DND-41 (cell line): ENCODE measurements around the gene ATP6V0A1.
"Not testable (repeated sequence)": the region's sequence is repeated elsewhere in the genome, so short reads cannot be mapped to it uniquely, and the experiment has no call there.

Experiments
- ATAC-seq: fragments of 200-7000 bp; cut with Tn5 transposase; 3 replicates; pipeline ENCODE4 v1.9.1; 2021; ENCODE audit warnings: low read depth; ENCODE audit not compliant: insufficient read depth
- DNase-seq: peaks from one replicate; pipeline ENCODE4 v3.0.0-alpha.2; 2020
- H2AFZ ChIP-seq: 2 replicates; pipeline ENCODE4 v1.6.0; 2012; ENCODE audit warnings: low read depth, low read length
- H3K27ac ChIP-seq: 2 replicates; pipeline ENCODE4 v1.5.1; 2012; ENCODE audit warnings: low read length, inconsistent platforms
- H3K27me3 ChIP-seq: fragments of 200-600 bp; sonication (generic); 2 replicates; pipeline ENCODE4 v1.6.0; 2012; ENCODE audit warnings: low read length, mild to moderate bottlenecking, inconsistent platforms; ENCODE audit not compliant: insufficient read depth, poor library complexity
- H3K36me3 ChIP-seq: 2 replicates; pipeline ENCODE4 v1.5.1; 2012; ENCODE audit warnings: low read length, inconsistent platforms; ENCODE audit not compliant: insufficient read depth
- H3K4me1 ChIP-seq: 2 replicates; pipeline ENCODE4 v1.5.1; 2012; ENCODE audit warnings: mild to moderate bottlenecking, low read length; ENCODE audit not compliant: insufficient read depth
- H3K4me2 ChIP-seq: 2 replicates; pipeline ENCODE4 v1.6.0; 2012; ENCODE audit warnings: mild to moderate bottlenecking, moderate library complexity, low read length, inconsistent platforms; ENCODE audit not compliant: insufficient read depth
- H3K4me3 ChIP-seq, 2 experiments: fragments of 200-600 bp in 1 of 2; shearing (Covaris generic) in 1 of 2; 2 replicates each; pipeline ENCODE4 v1.5.1; 2012 to 2016; ENCODE audit warnings: inconsistent platforms in 2 of 2, low read length in 2 of 2, mild to moderate bottlenecking in 2 of 2, low read depth in 1 of 2, moderate library complexity in 1 of 2
- H3K79me2 ChIP-seq: 2 replicates; pipeline ENCODE4 v1.6.0; 2012; ENCODE audit warnings: low read length, inconsistent platforms; ENCODE audit not compliant: insufficient read depth
- H3K9ac ChIP-seq: 2 replicates; pipeline ENCODE4 v1.6.0; 2012; ENCODE audit warnings: low read depth, mild to moderate bottlenecking, inconsistent platforms, low read length, moderate library complexity
- H3K9me3 ChIP-seq: 2 replicates; pipeline ENCODE4 v1.5.1; 2012; ENCODE audit warnings: low read length, moderate library complexity, mild to moderate bottlenecking, inconsistent platforms; ENCODE audit not compliant: insufficient read depth, severe bottlenecking
- H4K20me1 ChIP-seq: 2 replicates; pipeline ENCODE4 v1.6.0; 2012; ENCODE audit warnings: low read length; ENCODE audit not compliant: insufficient read depth
- CTCF ChIP-seq: IDR thresholded peaks from 2 replicates; pipeline ENCODE4 v1.5.1; 2012; ENCODE audit warnings: borderline replicate concordance, low read length, moderate library complexity, mild to moderate bottlenecking; ENCODE audit not compliant: poor library complexity, severe bottlenecking; ENCODE audit errors: extremely low read depth
- EZH2 ChIP-seq: IDR thresholded peaks from 3 replicates; pipeline ENCODE4 v1.6.1; 2012; ENCODE audit warnings: borderline replicate concordance, low read depth, mild to moderate bottlenecking, moderate library complexity, low read length, inconsistent platforms; ENCODE audit not compliant: severe bottlenecking

Gene ATP6V0A1

GRCh38 chr17:42548993-42549755 is 90.5 kb downstream of the ATP6V0A1 start:
- peaks cover 15% of the 10 kb centered on the region for H3K4me1 ChIP-seq
- no peaks in the 10 kb centered on the region for H3K9me3 ChIP-seq
- DNase-seq (no peak), ATAC-seq (no peak)
- H3K27me3 ChIP-seq, result no peaks in the 10 kb centered on the region
- H3K9ac ChIP-seq, result no peak overlapping the region
- H4K20me1 ChIP-seq, result 0 out of 2 replicates have a peak, but pooled peaks cover 3% of the 10 kb centered on the region
- H3K27ac ChIP-seq, result no peak overlapping the region
- no peak overlapping the region for H2AFZ ChIP-seq
- peaks cover 17% of the 10 kb centered on the region for H3K79me2 ChIP-seq
- H3K4me3 ChIP-seq, result no peak overlapping the region
- no peak for TF ChIP-seq CTCF
- TF ChIP-seq EZH2, result no peak
- H3K36me3 ChIP-seq, result peaks cover 9% of the 10 kb centered on the region
- H3K4me2 ChIP-seq, result no peak overlapping the region

- H3K9ac ChIP-seq, result peak within 1 kb of the TSS; percentile 90
- peaks cover 31% of the 10 kb centered on the region for H3K79me2 ChIP-seq
- H3K36me3 ChIP-seq, DNase-seq, H4K20me1 ChIP-seq, H3K9me3 ChIP-seq, H3K27me3 ChIP-seq, ATAC-seq, H2AFZ ChIP-seq: not testable (repeated sequence)
- peak within 1 kb of the TSS in 1 of 2 experiments; percentile 88; a peak in 3 of 4 replicates for H3K4me3 ChIP-seq
- H3K27ac ChIP-seq, result peak within 1 kb of the TSS; percentile 85; the same call in 1 of the 2 replicates
- peaks cover 25% of the 10 kb centered on the region for H3K4me1 ChIP-seq
- peak within 1 kb of the TSS; percentile 83 for H3K4me2 ChIP-seq
Observed at GRCh38 chr17:42552736-42553135, 94.1 kb downstream of the ATP6V0A1 start, which contains the start of gene HSD17B1. HSD17B1 (plus strand) TSS chr17:42552923; CDS start chr17:42552934, 11 bp downstream.

- Histone ChIP-seq H3K79me2 (peaks cover 31% of the 10 kb centered on the region), H3K4me2 (peak overlapping the region; percentile 83), H3K27me3 (no peaks in the 10 kb centered on the region), H3K9me3 (no peaks in the 10 kb centered on the region), H3K36me3 (peaks cover 9% of the 10 kb centered on the region), H2AFZ (no peak overlapping the region), H3K4me1 (peaks cover 25% of the 10 kb centered on the region), H3K27ac (no peak overlapping the region), H4K20me1 (0 out of 2 replicates have a peak, but pooled peaks cover 3% of the 10 kb centered on the region), H3K4me3 (peak overlapping the region in 1 of 2 experiments; percentile 88; a peak in 2 of 4 replicates), H3K9ac (peak overlapping the region; percentile 90)
- ATAC-seq (no peak), DNase-seq (no peak)
- TF ChIP-seq CTCF (no peak), EZH2 (no peak)
Observed at GRCh38 chr17:42553161-42553818, 94.6 kb downstream of the ATP6V0A1 start.

GRCh38 chr17:42553866-42554249 is 95.2 kb downstream of the ATP6V0A1 start:
- Histone ChIP-seq H3K4me2 (peak overlapping the region; percentile 83), H3K27ac (peak overlapping the region; percentile 85)

More at GRCh38 chr17:42553866-42554249, 95.2 kb downstream of the ATP6V0A1 start:
- H3K9ac ChIP-seq, result peak overlapping the region; percentile 90
- H3K9me3 ChIP-seq, result no peaks in the 10 kb centered on the region
- peaks cover 7% of the 10 kb centered on the region for H3K36me3 ChIP-seq
- no peaks in the 10 kb centered on the region for H3K27me3 ChIP-seq
- peaks cover 31% of the 10 kb centered on the region for H3K79me2 ChIP-seq
- TF ChIP-seq EZH2 (no peak), CTCF (peak; percentile 43)
- H4K20me1 ChIP-seq, result 0 out of 2 replicates have a peak, but pooled peaks cover 3% of the 10 kb centered on the region
- H3K4me3 ChIP-seq, result peak overlapping the region; percentile 70 to 88
- DNase-seq, result peak; percentile 32
- H3K4me1 ChIP-seq, result peaks cover 25% of the 10 kb centered on the region
- H2AFZ ChIP-seq, result peak overlapping the region; percentile 88; the same call in 1 of the 2 replicates
- no peak; the same call in 2 of the 3 replicates for ATAC-seq
